Activated naive CD4-positive, alpha-beta T cell treated with anti-CD3 and anti-CD28 coated beads, Interleukin-2, amount 50 U/mL, for 24 hours (primary cell): ENCODE results near the gene RFC4.
"Not testable (repeated sequence)": the region's sequence is repeated elsewhere in the genome, so short reads cannot be mapped to it uniquely, and the experiment has no call there.

Experiments used
- H3K27ac Mint-ChIP-seq: one replicate; pipeline ENCODE4 v1.8.0; 2021; ENCODE audit warnings: mild to moderate bottlenecking, mixed read lengths
- H3K27me3 Mint-ChIP-seq: one replicate; pipeline ENCODE4 v1.8.0; 2021; ENCODE audit warnings: mixed read lengths
- H3K36me3 Mint-ChIP-seq: one replicate; pipeline ENCODE4 v1.8.0; 2021; ENCODE audit warnings: mixed read lengths
- H3K4me1 Mint-ChIP-seq: one replicate; pipeline ENCODE4 v1.8.0; 2021; ENCODE audit warnings: mixed read lengths
- H3K4me3 Mint-ChIP-seq: one replicate; pipeline ENCODE4 v1.8.0; 2021; ENCODE audit warnings: mild to moderate bottlenecking, mixed read lengths
- H3K9me3 Mint-ChIP-seq: one replicate; pipeline ENCODE4 v1.8.0; 2021; ENCODE audit warnings: mixed read lengths

The RFC4 gene, protein sequence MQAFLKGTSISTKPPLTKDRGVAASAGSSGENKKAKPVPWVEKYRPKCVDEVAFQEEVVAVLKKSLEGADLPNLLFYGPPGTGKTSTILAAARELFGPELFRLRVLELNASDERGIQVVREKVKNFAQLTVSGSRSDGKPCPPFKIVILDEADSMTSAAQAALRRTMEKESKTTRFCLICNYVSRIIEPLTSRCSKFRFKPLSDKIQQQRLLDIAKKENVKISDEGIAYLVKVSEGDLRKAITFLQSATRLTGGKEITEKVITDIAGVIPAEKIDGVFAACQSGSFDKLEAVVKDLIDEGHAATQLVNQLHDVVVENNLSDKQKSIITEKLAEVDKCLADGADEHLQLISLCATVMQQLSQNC

DNA sequence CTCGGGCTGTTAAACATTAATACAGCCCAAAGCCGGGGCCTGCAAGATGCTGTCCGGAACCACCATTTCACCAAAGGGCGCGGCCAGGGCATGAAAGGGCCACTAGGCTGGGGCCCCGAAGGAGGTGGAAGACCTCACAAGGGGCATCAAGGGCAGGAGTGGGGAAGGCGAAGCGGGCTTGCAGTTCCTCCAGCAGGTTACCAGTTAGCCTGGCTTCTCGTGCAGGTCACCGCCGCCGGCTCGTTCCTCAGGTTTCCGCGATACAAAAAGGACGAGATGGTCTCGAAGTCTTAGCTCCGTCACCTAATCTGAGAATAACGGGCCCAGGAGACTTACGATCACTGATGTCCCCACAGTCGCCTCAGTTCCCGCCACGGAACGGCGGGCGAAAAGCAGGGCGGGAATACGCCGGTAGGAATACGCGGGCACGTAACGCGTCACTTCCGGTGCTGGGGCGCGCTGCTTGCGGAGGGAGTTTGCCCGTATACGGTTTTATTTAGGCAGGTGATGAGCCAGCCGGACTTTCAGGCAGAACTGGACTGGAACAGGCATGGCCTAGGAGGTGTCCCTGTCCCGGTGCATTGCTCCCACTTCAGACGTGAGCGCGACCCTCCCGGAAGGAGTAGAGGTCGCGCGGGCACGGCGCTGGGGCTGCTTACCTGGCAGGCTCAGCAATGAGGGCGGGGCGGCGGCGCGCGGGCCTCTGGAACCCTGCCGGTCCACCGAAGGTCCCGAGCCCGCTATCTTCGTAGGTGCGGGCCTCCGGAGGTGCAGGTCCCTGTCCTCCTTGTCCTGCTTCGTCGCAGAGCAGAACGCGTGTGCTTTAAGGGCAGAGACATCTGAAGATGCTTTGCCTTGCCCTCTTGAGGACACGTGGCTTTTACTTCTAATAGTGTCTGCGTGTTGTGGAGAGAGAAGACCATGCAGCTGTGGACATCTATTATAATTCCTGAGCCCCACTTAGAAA lies at the start of gene RFC4:
TSS of gene RFC4 (minus strand) at position 394 of the 967 bp plus-strand sequence. CDS start 1,769 bp downstream, outside the sequence.
- Mint-ChIP-seq H3K27me3 (no peaks in the 10 kb centered on the region), H3K27ac (peak within 1 kb of the TSS; percentile 92), H3K4me1 (peaks cover 11% of the 10 kb centered on the region), H3K4me3 (peak within 1 kb of the TSS; percentile 92), H3K36me3 (peaks cover 2% of the 10 kb centered on the region), H3K9me3 (no peaks in the 10 kb centered on the region)

DNA sequence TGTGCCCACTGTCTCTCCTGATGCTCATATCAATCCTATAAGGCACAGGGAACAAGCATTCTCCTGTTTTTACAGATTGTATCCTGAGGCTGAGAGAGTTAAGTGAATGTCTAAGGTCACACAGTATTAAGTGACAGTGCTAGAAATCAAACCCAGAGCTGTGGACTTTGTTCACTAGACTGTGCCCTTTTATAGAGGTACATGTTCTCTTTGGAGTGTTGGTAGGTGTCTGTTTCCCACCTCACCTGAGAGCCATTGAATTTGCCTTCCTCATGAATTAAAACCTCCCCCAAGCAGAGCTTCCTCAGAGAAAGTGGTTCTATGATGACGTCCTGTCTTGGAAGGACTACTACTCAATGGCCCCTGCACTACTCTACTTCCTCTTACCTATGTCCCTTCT lies 48.7 kb upstream of the RFC4 start:
- peaks cover 1% of the 10 kb centered on the region for H3K36me3 Mint-ChIP-seq
- no peak overlapping the region for H3K27ac Mint-ChIP-seq

DNA sequence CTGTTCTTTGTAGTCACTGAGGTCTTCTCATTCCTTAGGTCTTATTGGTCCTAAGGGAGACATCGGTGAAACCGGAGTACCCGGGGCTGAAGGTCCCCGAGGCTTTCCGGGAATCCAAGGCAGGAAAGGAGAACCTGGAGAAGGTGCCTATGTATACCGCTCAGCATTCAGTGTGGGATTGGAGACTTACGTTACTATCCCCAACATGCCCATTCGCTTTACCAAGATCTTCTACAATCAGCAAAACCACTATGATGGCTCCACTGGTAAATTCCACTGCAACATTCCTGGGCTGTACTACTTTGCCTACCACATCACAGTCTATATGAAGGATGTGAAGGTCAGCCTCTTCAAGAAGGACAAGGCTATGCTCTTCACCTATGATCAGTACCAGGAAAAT lies 47.9 kb upstream of the RFC4 start:
- no peaks in the 10 kb centered on the region for H3K36me3 Mint-ChIP-seq
- H3K4me1 Mint-ChIP-seq, result peaks cover 16% of the 10 kb centered on the region
- no peak overlapping the region for H3K27ac Mint-ChIP-seq
- H3K9me3 Mint-ChIP-seq, result no peaks in the 10 kb centered on the region
- H3K4me3 Mint-ChIP-seq, result no peak overlapping the region
- H3K27me3 Mint-ChIP-seq, result no peaks in the 10 kb centered on the region

More for the DNA sequence above, 48.7 kb upstream of the RFC4 start:
- H3K27me3 Mint-ChIP-seq, result no peaks in the 10 kb centered on the region
- H3K9me3 Mint-ChIP-seq, result no peaks in the 10 kb centered on the region
- peaks cover 13% of the 10 kb centered on the region for H3K4me1 Mint-ChIP-seq
- no peak overlapping the region for H3K4me3 Mint-ChIP-seq

DNA sequence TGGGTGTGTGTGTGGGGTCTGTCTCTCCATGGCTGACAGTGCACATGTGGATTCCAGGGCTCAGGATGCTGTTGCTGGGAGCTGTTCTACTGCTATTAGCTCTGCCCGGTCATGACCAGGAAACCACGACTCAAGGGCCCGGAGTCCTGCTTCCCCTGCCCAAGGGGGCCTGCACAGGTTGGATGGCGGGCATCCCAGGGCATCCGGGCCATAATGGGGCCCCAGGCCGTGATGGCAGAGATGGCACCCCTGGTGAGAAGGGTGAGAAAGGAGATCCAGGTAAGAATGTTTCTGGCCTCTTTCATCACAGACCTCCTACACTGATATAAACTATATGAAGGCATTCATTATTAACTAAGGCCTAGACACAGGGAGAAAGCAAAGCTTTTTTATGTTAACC lies 46.7 kb upstream of the RFC4 start:
- no peaks in the 10 kb centered on the region for H3K27me3 Mint-ChIP-seq
- no peaks in the 10 kb centered on the region for H3K36me3 Mint-ChIP-seq
- no peak overlapping the region for H3K27ac Mint-ChIP-seq
- H3K4me1 Mint-ChIP-seq, result peaks cover 16% of the 10 kb centered on the region
- H3K4me3 Mint-ChIP-seq, result no peak overlapping the region
- H3K9me3 Mint-ChIP-seq, result no peaks in the 10 kb centered on the region

- H3K36me3 Mint-ChIP-seq, H3K9me3 Mint-ChIP-seq: not testable (repeated sequence)
Measured at GRCh38 chr3:186851835-186852234, 45.6 kb upstream of the RFC4 start.

GRCh38 chr3:186849374-186849975 lies 43.2 kb upstream of the RFC4 start:
- peaks cover 1% of the 10 kb centered on the region for H3K27me3 Mint-ChIP-seq
- H3K9me3 Mint-ChIP-seq, result no peaks in the 10 kb centered on the region
- no peaks in the 10 kb centered on the region for H3K36me3 Mint-ChIP-seq
- H3K4me3 Mint-ChIP-seq, result no peak overlapping the region
- peaks cover 16% of the 10 kb centered on the region for H3K4me1 Mint-ChIP-seq
- peak overlapping the region; percentile 66 for H3K27ac Mint-ChIP-seq

More at GRCh38 chr3:186851835-186852234, 45.6 kb upstream of the RFC4 start:
- H3K4me3 Mint-ChIP-seq, H3K27ac Mint-ChIP-seq, H3K27me3 Mint-ChIP-seq: not testable (repeated sequence)
- peaks cover 16% of the 10 kb centered on the region for H3K4me1 Mint-ChIP-seq

- Mint-ChIP-seq H3K27me3 (peaks cover 1% of the 10 kb centered on the region), H3K27ac (no peak overlapping the region)
Measured at GRCh38 chr3:186847437-186847836, 41.2 kb upstream of the RFC4 start.

DNA sequence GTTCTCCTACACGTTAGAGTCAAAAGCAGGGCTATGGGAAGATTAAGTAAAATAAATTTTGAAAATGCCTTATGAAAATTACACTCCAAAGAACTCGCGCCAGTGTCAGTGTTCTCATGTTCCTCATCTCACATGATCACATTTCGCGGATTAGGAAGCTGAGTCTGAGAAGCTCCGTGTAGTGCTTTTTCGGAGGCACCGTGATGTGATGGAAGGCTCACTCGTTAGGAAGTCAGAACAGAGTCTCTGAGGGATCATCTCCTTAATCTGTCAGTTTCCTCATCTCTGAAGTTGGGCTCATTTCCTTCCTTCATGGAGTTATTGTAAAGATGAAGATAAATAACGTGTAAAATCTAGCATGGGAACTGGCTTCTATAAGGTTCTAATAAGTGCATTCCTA lies 39.5 kb upstream of the RFC4 start:
- Mint-ChIP-seq H3K4me1 (peaks cover 8% of the 10 kb centered on the region), H3K36me3 (no peaks in the 10 kb centered on the region), H3K4me3 (no peak overlapping the region), H3K27me3 (peaks cover 1% of the 10 kb centered on the region), H3K27ac (no peak overlapping the region), H3K9me3 (no peaks in the 10 kb centered on the region)

More at GRCh38 chr3:186847437-186847836, 41.2 kb upstream of the RFC4 start:
- peaks cover 16% of the 10 kb centered on the region for H3K4me1 Mint-ChIP-seq
- no peaks in the 10 kb centered on the region for H3K36me3 Mint-ChIP-seq
- no peak overlapping the region for H3K4me3 Mint-ChIP-seq
- H3K9me3 Mint-ChIP-seq, result no peaks in the 10 kb centered on the region

- H3K4me1 Mint-ChIP-seq, result peaks cover 8% of the 10 kb centered on the region
- H3K36me3 Mint-ChIP-seq, result no peaks in the 10 kb centered on the region
- peaks cover 1% of the 10 kb centered on the region for H3K27me3 Mint-ChIP-seq
- peak overlapping the region; percentile 0 for H3K27ac Mint-ChIP-seq
- no peaks in the 10 kb centered on the region for H3K9me3 Mint-ChIP-seq
- H3K4me3 Mint-ChIP-seq, result no peak overlapping the region
Measured at GRCh38 chr3:186844908-186845307, 38.6 kb upstream of the RFC4 start.

GRCh38 chr3:186843039-186843432 lies 36.8 kb upstream of the RFC4 start:
- Mint-ChIP-seq H3K27me3 (peaks cover 1% of the 10 kb centered on the region), H3K27ac (no peak overlapping the region), H3K4me1 (no peaks in the 10 kb centered on the region)

DNA sequence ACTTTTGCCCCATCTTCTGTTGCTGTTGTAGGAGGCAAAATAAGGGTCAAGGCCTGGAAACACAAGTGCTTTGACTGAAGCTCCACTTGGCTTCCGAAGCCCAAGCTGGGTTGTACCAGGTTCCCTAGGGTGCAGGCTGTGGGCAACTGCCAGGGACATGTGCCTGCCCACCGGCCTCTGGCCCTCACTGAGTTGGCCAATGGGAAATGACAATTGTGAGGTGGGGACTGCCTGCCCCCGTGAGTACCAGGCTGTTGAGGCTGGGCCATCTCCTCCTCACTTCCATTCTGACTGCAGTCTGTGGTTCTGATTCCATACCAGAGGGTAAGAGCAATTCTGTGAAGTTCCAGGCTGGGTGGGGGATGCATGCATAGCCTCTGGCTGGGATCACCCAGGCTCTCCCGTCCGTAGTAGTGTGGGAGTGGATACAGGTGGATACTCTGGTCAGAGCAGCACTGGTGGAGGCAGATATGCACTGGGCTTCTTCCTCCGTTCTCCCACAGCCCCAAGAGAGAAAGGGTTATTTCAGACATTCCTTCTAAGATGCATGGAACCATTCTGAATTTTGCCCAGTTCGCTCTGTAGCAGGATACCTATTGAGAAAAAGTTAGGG lies 36.2 kb upstream of the RFC4 start, which contains the start of gene ADIPOQ:
TSS of gene ADIPOQ (plus strand) at position 285 of the 613 bp plus-strand sequence. CDS start 10,349 bp downstream, outside the sequence.
- Mint-ChIP-seq H3K9me3 (no peaks in the 10 kb centered on the region), H3K36me3 (no peaks in the 10 kb centered on the region), H3K4me3 (no peak within 1 kb of the TSS), H3K4me1 (no peaks in the 10 kb centered on the region), H3K27ac (no peak within 1 kb of the TSS), H3K27me3 (peaks cover 1% of the 10 kb centered on the region)

More at GRCh38 chr3:186843039-186843432, 36.8 kb upstream of the RFC4 start:
- Mint-ChIP-seq H3K36me3 (no peaks in the 10 kb centered on the region), H3K9me3 (no peaks in the 10 kb centered on the region), H3K4me3 (no peak overlapping the region)

- peaks cover 1% of the 10 kb centered on the region for H3K27me3 Mint-ChIP-seq
- H3K4me3 Mint-ChIP-seq, result no peak overlapping the region
- no peaks in the 10 kb centered on the region for H3K9me3 Mint-ChIP-seq
- no peaks in the 10 kb centered on the region for H3K4me1 Mint-ChIP-seq
- no peak overlapping the region for H3K27ac Mint-ChIP-seq
- H3K36me3 Mint-ChIP-seq, result no peaks in the 10 kb centered on the region
Measured at GRCh38 chr3:186841620-186842019, 35.3 kb upstream of the RFC4 start.

- H3K4me1 Mint-ChIP-seq, result no peaks in the 10 kb centered on the region
- H3K4me3 Mint-ChIP-seq, result no peak overlapping the region
- H3K36me3 Mint-ChIP-seq, result no peaks in the 10 kb centered on the region
- no peaks in the 10 kb centered on the region for H3K9me3 Mint-ChIP-seq
- no peak overlapping the region for H3K27ac Mint-ChIP-seq
- no peaks in the 10 kb centered on the region for H3K27me3 Mint-ChIP-seq
Measured at GRCh38 chr3:186839874-186840641, 33.8 kb upstream of the RFC4 start.

DNA sequence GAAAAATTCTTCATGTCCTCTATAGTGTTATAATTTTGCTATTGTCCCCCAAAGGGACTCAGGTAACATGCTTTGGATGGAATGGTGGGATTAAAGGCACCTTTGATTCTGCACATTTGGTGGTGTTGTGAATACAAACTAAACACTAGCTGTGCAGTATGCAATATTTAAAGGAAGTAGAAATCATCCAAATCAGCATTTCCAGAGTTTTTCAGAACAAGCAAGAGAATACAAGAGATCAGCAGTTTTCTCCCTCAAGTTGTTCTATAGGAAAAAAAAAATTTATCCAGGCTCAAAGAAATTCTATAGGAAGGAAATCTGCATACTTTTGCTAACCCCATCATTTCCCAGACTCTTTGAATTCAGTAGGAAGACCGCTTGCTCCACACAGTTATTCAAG lies 26.0 kb upstream of the RFC4 start:
- peaks cover 5% of the 10 kb centered on the region for H3K4me1 Mint-ChIP-seq
- H3K4me3 Mint-ChIP-seq, result no peak overlapping the region

More for the DNA sequence above, 26.0 kb upstream of the RFC4 start:
- Mint-ChIP-seq H3K36me3 (no peaks in the 10 kb centered on the region), H3K27ac (no peak overlapping the region), H3K9me3 (no peaks in the 10 kb centered on the region), H3K27me3 (peaks cover 20% of the 10 kb centered on the region)
